GM18502 (cell line): ENCODE measurements around the gene S100A7A.
"Not testable (repeated sequence)": the region's sequence is repeated elsewhere in the genome, so short reads cannot be mapped to it uniquely, and the experiment has no call there.

Experiments used
- ATAC-seq: cut with Tn5 transposase; IDR thresholded peaks from one replicate; pipeline ENCODE4 v1.9.1; 2021; ENCODE audit warnings: mild to moderate bottlenecking; ENCODE audit not compliant: unreplicated experiment, poor library complexity

Gene S100A7A

DNA sequence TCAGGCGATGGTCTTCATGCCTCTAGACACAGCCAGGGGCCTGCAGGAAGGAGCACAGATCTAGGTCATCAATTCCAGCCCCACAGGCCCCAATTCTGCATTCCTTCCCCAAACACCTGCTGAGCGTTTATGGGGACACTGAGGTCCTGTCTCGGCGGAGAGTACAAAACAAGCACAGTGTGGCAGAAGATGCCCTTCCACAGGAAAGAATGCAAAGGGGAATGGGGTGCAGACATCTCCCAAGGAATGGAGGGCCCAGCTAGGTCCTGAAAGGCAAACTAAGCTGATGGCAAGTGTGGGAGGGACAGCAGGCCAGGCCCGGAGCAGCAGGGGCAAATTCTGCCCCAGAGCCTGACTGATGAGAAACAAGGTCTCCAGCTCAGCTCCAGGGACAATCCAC lies 21.9 kb upstream of the S100A7A start:
- ATAC-seq, result no peak

DNA sequence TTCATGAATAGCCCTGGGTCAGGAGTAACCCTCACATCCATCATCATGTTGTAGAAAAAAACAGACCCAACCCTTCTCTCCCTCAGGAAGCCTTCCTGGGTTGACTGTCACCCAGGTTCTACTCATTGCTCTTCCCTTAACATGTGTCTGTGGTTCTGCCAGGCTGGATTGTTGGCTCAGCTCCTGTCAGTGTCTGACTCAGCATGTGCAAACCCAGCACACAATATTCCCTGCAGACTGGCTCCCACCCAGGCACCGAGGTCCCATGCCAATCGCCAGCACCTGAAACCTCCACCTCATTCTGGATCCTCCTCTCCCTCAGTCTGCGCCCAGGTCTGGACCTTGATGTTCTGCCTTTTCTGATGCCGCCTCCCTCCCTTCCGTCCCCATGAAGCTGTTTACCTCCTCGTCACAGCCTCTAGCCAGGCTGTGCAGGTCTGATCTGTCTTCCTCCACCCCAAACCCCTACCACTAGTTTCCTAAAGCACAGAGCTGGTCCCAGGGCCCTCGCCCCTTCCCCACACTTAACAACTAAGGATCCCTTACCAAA lies 21.1 kb upstream of the S100A7A start:
- ATAC-seq, result no peak

- ATAC-seq, result no peak
Observed at GRCh38 chr1:153395776-153396175, 20.5 kb upstream of the S100A7A start.

DNA sequence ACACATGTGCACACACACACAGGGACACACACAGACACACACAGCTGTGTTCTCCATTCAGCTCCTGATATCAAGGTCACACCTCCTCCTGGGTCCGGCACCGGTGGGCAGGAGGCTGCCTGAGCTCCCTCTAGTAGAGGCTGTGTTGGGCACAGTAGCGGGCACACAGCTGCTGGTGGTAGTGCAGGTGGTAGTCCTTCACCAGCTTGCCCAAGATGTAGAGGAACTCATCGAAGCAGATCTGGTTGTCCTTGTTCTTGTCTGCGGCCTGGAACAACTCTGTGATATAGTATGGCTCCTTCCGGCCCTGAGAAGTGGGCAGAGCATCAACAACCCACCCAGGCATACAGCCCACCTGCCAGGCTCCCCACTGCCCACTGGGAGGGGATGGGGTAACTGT lies 19.9 kb upstream of the S100A7A start:
- ATAC-seq, result no peak

DNA sequence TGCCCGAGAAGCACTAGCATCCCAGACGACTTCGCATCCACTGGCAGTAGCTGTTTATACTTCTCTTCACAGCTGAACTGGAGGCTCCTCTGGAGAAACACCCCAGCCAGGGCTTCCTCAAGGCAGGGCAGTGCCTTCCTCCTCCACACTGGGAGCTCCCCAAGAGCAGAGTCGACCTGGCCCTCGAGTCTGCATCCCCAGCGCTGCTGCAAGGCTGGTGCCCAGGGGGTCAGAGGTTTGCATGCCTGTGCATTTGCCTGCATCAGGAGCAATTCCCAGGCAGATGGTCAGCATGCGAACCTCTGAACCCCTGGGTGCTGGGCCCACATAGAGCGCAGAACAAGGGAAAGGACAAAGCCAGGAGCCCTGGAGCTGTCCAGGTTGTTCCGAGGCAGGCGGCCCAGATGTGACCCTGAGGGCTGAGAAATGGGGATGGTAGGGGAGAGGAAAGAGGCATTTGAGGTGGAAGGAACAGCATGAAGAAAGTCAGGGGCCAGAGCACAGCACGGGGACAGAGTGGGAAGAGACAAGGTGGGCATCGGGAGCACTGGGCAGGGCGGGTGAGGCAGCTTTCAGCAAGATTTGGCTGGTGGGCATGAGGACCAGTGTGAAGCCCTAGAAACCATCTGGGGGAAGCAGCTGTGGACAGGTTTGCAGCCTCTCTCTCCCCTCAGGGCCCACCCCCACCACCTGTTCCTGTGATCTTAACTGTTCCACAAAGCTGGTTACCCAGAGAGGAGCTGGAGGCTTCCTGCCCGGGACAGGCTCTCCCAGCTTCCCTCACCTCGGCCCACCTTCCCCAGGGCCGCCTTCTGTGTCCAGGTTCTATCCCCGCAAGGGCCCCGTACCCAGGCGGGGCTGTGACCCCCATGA lies 19.0 kb upstream of the S100A7A start:
- no peak for ATAC-seq

- ATAC-seq, result no peak
Observed at GRCh38 chr1:153397924-153398651, 18.2 kb upstream of the S100A7A start.

DNA sequence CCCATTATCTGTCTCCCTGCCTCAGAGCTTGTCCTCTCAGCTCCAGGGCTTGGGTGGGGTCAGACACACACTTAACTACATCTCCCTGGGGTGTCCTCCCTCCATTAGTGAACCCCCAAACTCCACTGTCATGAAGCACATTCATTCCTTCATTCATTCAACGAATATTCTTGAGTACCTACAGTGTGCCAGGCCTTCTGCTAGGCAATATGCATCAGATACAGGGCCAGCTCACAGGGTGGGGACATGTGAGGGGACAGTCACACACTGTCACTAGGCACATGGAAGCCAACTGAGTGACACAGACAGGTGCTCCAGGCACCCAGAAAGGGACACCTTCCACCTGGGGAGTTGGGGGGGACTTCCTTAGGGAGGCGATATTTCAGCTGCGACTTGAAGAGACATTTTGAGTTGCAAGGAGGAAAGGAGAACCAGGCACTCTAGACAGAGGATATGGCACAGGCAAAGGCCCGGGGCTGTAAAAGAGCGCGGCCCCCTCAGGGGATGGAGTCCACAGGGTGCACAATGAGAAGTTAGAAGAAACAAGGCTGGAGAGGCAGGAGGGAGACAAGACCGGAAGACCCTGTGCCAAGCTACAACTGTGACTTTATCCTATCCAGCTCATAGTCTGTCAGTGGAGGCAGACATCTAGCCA lies 16.8 kb upstream of the S100A7A start:
- ATAC-seq, result no peak

DNA sequence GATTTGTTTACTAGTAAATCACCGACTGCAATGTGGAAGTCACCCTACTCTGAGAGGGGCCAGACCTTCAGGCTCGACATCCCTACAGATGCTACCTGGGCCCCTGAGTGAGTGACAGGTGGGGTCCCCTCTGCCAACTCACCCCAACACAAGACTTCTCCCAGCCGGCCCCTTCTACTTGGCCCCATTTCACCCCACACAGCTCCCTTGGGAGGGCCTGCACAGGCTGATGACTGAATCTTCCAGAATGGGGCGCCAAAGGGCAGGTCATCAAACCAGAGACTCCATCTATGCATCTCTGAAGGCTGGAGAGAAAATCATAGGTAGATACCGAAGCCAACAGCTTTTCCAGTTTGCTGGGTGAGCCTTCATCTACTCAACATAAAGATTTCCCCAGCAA lies 16.1 kb upstream of the S100A7A start:
- no peak for ATAC-seq

GRCh38 chr1:153401461-153401860 lies 14.9 kb upstream of the S100A7A start:
- ATAC-seq, result no peak

DNA sequence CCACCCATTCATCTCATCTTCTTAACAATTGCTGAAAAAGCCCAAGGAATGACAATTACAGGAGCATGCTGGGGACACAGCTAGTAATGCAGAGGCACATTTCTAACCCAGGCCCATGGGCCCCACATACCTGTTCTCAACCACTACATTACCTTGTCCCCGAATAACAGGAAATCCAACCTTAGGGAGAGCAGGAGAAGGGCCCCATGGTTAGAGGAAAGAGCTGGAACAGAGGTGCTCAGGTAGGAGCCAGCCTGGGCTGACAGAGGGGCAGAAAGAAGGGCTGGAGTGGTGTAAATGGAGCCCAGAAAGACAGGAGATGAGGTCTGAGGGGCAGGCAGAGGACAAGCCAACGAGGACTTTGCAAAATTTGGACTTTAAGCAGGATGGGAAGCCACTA lies 14.1 kb upstream of the S100A7A start:
- no peak for ATAC-seq

DNA sequence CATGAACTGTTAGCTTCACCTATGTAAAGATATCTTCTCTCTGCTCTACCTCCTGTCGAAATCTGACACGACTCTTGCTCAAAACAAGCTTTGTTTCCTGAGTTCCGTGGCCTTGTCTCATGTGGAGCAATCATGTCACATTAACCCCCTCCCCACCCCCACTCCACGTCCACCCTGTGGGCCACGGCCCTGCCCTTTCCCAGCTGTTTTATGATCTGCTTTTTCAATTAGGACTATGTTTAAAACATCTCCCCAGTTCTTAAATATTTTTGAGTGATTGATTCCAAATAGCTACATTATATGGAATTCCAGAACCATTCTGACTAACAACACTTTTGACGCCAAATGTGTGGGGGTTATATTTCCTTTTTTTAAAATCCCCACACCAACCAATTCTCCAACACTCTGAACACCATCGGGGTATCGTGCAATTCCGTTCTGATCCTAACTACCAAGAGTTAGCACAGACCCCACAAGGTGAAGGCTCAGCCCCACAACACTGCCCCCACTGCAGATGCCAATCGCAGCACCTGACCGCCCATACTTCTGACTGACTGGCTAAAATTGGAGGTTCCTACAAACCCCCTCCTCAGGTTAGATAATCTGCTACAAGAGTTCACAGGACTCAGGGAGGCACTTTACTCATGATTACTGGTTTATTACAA lies 12.8 kb upstream of the S100A7A start:
- ATAC-seq, result no peak

DNA sequence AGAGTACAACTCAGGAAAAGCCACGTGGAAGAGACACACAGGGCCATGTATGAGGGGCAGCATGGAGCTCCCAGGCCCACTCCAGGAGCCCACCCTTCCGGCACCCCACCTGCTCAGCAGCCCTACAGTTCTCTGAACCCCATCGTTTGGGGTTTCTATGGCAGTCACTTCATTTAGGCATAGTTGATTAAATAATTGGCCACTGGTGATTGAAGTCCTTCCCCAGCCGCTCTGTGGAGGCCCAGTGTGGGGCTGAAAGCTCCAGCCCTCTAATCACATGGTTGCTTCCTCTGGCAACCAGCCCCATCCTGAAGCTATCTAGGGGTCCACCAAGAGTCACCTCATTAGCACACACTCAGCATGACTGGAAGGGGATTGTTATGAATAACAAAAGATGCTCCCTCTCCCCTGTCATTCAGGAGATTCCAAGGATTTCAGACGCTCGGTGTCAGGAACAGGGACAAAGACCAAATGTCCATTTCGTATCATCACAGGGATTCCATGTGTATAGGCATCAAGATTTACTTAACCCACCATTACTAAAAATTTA lies 12.2 kb upstream of the S100A7A start:
- no peak for ATAC-seq

DNA sequence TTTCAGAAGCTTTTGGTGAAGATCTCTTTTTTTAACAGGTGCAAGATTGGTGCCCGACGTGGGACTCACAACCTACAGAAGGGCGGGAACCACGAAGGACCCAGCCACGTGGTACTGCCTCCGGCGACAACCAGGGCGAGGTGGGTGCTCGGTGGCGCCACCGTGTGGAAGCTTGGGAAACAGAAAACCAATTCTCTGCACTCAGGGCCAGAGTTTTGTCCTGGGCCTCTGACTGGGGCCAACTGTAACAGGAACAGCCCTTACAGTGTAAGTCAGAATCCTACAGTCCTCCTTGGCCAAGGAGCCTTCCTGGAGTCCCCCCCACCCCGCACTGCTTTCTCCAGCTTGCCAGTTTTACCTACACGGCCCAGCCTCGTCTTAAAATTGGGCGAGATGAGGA lies 11.6 kb upstream of the S100A7A start:
- ATAC-seq, result no peak

GRCh38 chr1:153405825-153406599 lies 10.3 kb upstream of the S100A7A start:
- not testable (repeated sequence) for ATAC-seq

DNA sequence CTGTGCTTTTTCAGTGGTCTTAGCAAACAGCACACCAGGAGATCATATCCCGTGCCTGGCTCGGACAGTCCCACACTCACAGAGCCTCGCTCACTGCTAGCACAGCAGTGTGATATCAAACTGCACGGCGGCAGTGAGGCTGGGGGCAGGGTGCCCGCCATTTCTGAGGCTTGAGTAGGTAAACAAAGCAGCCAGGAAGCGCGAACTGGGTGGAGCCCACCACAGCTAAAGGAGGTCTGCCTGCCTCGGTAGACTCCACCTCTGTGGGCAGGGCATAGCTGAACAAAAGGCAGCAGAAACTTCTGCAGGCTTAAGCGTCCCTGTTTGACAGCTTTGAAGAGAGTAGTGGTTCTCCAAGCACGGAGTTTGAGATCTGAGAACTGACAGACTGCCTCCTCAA lies 9.0 kb upstream of the S100A7A start:
- ATAC-seq, result not testable (repeated sequence)

DNA sequence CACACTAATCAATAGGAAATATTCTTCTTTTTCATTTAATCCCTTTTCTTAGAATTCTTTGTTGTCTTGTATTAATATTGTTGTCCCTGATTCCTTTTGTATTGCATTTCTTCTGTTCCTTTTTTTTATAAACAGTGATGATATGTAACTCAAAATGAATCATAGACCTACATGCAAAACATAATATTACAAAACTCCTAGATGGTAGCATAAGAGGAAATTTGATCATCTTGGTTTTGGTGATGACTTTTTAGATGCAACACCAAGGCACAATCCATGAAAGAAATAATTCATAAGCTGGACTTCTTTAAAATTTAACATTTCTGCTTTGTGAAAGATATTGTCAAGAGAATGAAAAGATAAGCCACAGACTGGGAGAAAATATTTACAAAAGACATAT lies 2.4 kb upstream of the S100A7A start:
- ATAC-seq, result not testable (repeated sequence)

DNA sequence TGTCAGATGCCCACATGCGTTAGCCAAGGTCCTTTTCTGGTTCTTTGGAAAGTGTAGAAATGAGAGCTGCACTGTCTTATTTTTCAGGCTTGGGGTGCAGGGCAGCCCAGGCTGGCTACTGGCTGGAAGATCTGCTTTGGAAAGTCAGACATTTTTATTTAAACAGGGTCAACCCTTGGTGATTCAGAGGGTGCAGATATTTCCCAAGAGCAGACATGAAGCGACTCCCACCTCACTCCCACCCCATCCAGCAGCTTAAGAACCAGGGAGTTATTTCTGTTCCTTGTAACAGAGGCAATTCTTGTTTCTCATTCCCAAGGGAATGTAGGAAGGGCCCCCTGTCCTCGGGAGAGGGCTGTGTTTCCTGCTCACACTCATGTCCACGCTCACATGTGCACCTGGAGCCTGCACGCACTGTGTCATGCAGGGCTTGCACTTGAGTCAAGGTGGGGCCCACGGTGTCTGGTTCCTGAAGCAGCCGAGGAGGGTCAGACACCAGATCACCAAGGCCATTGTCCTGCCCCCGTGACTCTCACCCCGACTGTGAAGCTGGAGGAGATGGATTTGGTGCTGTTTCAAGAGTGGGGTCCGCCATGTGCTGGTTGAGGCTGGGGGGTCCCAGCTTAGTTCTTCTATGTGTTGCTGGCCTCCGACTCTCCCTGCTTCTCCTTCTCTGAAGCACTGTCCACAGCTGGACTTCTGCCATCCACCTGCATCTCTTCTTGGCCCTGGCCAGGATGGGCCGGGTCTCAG lies 992 bp downstream of the S100A7A start:
- ATAC-seq, result no peak

- not testable (repeated sequence) for ATAC-seq
Observed at GRCh38 chr1:153418758-153419435, 2.6 kb downstream of the S100A7A start.
